ENCODE results near the gene PNMT. TPM values are rescaled to one million over a fixed set of nuclear protein-coding genes. Genes with fewer than 3 reads are reported as not detected.

Gene PNMT
- polyA plus RNA-seq, 4 donors = 1.3 to 3.4 (median 3.2) TPM

Other genes with a start within 250 kb of the PNMT start
- gene MED1, start 217.2 kb upstream of the PNMT start, polyA plus RNA-seq (ENCODE audit: insufficient read length in 4 of 4) = 10 to 100 TPM; 47.4 to 61.7 (median 56.8) TPM
- 10 to 100 TPM; 48.6 to 58.0 (median 53.2) TPM for gene CDK12, start 207.0 kb upstream of the PNMT start, polyA plus RNA-seq (ENCODE audit: insufficient read length in 4 of 4)
- under 1 TPM in 3 of 4 donors, not detected in 1; 0.04 to 0.06 (median 0.04) TPM for gene NEUROD2, start 60.5 kb upstream of the PNMT start, polyA plus RNA-seq (ENCODE audit: insufficient read length in 4 of 4)
- gene PPP1R1B, start 41.5 kb upstream of the PNMT start, polyA plus RNA-seq (ENCODE audit: insufficient read length in 4 of 4) = 10 to 100 TPM; 13.8 to 19.8 (median 17.3) TPM
- gene STARD3, start 31.3 kb upstream of the PNMT start, polyA plus RNA-seq (ENCODE audit: insufficient read length in 4 of 4) = 10 to 100 TPM; 43.9 to 57.6 (median 48.6) TPM
- gene TCAP, start 3.1 kb upstream of the PNMT start, polyA plus RNA-seq (ENCODE audit: insufficient read length in 4 of 4) = 1 to 10 TPM in 3 of 4 donors, under 1 TPM in 1; 0.96 to 1.7 (median 1.4) TPM
- gene PGAP3, start 19.6 kb downstream of the PNMT start, polyA plus RNA-seq (ENCODE audit: insufficient read length in 4 of 4) = 10 to 100 TPM; 36.5 to 45.8 (median 38.1) TPM
- gene ERBB2, start 31.6 kb downstream of the PNMT start, polyA plus RNA-seq (ENCODE audit: insufficient read length in 4 of 4) = 100 to 1,000 TPM; 166 to 198 (median 183) TPM
- gene MIEN1, start 62.1 kb downstream of the PNMT start, polyA plus RNA-seq (ENCODE audit: insufficient read length in 4 of 4) = 10 to 100 TPM; 36.4 to 41.1 (median 39.1) TPM
- gene GRB7, start 69.5 kb downstream of the PNMT start, polyA plus RNA-seq (ENCODE audit: insufficient read length in 4 of 4) = 10 to 100 TPM; 33.5 to 40.5 (median 39.2) TPM
- gene IKZF3, start 195.9 kb downstream of the PNMT start, polyA plus RNA-seq (ENCODE audit: insufficient read length in 4 of 4) = under 1 TPM; 0.17 to 0.30 (median 0.22) TPM
- gene ZPBP2, start 199.7 kb downstream of the PNMT start, polyA plus RNA-seq (ENCODE audit: insufficient read length in 4 of 4) = under 1 TPM in 1 of 4 donors, not detected in 3; 0.04 TPM